NCI-H128 (cell line): ENCODE results near the gene LY86.

Source experiments
- DNase-seq: peaks from one replicate; lab custom pipeline; 2025; ENCODE audit not compliant: unreplicated experiment; lab: John Stamatoyannopoulos, UW

LY86 gene

GRCh38 chr6:6679633-6680032, 91.1 kb downstream of the LY86 start:
- DNase-seq = no peak

GRCh38 chr6:6680526-6680925, 92.0 kb downstream of the LY86 start:
- no peak for DNase-seq

GRCh38 chr6:6681075-6681849, 92.7 kb downstream of the LY86 start:
- DNase-seq = no peak

GRCh38 chr6:6682225-6682624, 93.7 kb downstream of the LY86 start:
- no peak for DNase-seq

- DNase-seq = no peak
Observed at GRCh38 chr6:6683969-6684833, 95.7 kb downstream of the LY86 start.

GRCh38 chr6:6685249-6686040, 96.9 kb downstream of the LY86 start:
- no peak for DNase-seq

- no peak for DNase-seq
Observed at GRCh38 chr6:6686176-6686575, 97.7 kb downstream of the LY86 start.

GRCh38 chr6:6686748-6687601, 98.5 kb downstream of the LY86 start:
- DNase-seq = peak; percentile 87

GRCh38 chr6:6688283-6688682, 99.8 kb downstream of the LY86 start:
- no peak for DNase-seq

- no peak for DNase-seq
Observed at GRCh38 chr6:6688951-6689350, 100.4 kb downstream of the LY86 start.

GRCh38 chr6:6689400-6690143, 101.1 kb downstream of the LY86 start:
- no peak for DNase-seq

- DNase-seq = no peak
Observed at GRCh38 chr6:6690144-6690483, 101.6 kb downstream of the LY86 start.

- DNase-seq = no peak
Observed at GRCh38 chr6:6694368-6694780, 105.9 kb downstream of the LY86 start.

GRCh38 chr6:6694825-6695624, 106.5 kb downstream of the LY86 start:
- DNase-seq = no peak

GRCh38 chr6:6695625-6696276, 107.2 kb downstream of the LY86 start:
- DNase-seq = no peak

GRCh38 chr6:6696867-6697531, 108.5 kb downstream of the LY86 start:
- no peak for DNase-seq

GRCh38 chr6:6697620-6698019, 109.1 kb downstream of the LY86 start:
- DNase-seq = no peak

- peak; percentile 90 for DNase-seq
Observed at GRCh38 chr6:6699741-6700367, 111.3 kb downstream of the LY86 start.
